Ectodermal cell (in vitro differentiated cells): Measurements from ENCODE around the gene CHST11.

Experiments used
- H3K27ac ChIP-seq: 2 replicates; pipeline ENCODE4 v1.7.0; 2013; ENCODE audit warnings: mild to moderate bottlenecking, low read depth, low read length; ENCODE audit not compliant: insufficient read depth, poor library complexity, severe bottlenecking
- H3K27me3 ChIP-seq: 2 replicates; pipeline ENCODE4 v1.7.0; 2013; ENCODE audit warnings: mild to moderate bottlenecking, low read length; ENCODE audit not compliant: insufficient read depth, control insufficient read depth, poor library complexity, severe bottlenecking
- H3K36me3 ChIP-seq: one replicate; pipeline ENCODE4 v1.7.0; 2013; ENCODE audit warnings: low read length; ENCODE audit not compliant: control insufficient read depth, insufficient read depth
- H3K4me1 ChIP-seq: one replicate; pipeline ENCODE4 v1.7.0; 2013; ENCODE audit warnings: low read length; ENCODE audit not compliant: control insufficient read depth, insufficient read depth
- H3K4me3 ChIP-seq: 2 replicates; pipeline ENCODE4 v1.7.0; 2013; ENCODE audit warnings: low read depth, low read length, control low read depth; ENCODE audit not compliant: insufficient read depth
- H3K9me3 ChIP-seq: 2 replicates; pipeline ENCODE4 v1.7.0; 2013; ENCODE audit warnings: mild to moderate bottlenecking, low read length, moderate library complexity; ENCODE audit not compliant: control insufficient read depth
- WGBS, 2 experiments: methylation state at CpG; one replicate each; pipeline ENCODE4 v1.1.7; 2013; ENCODE audit warnings: missing lambda C conversion rate in 2 of 2; 5-methylcytosine and 5-hydroxymethylcytosine counted together

The CHST11 gene

GRCh38 chr12:104721936-104722335 lies 265.2 kb downstream of the CHST11 start:
- Histone ChIP-seq H3K27ac (no peak overlapping the region), H3K36me3 (no peaks in the 10 kb centered on the region), H3K4me1 (peaks cover 45% of the 10 kb centered on the region), H3K4me3 (no peak overlapping the region), H3K27me3 (no peaks in the 10 kb centered on the region), H3K9me3 (no peaks in the 10 kb centered on the region)
- 85 to 87% methylated on average over 6 of the region's 6 CpGs for WGBS, 2 experiments

GRCh38 chr12:104722601-104723534 lies 266.1 kb downstream of the CHST11 start:
- H3K4me3 ChIP-seq = no peak overlapping the region
- no peak overlapping the region for H3K27ac ChIP-seq
- H3K36me3 ChIP-seq = no peaks in the 10 kb centered on the region
- H3K27me3 ChIP-seq = no peaks in the 10 kb centered on the region
- H3K9me3 ChIP-seq = no peaks in the 10 kb centered on the region
- peaks cover 47% of the 10 kb centered on the region for H3K4me1 ChIP-seq
- WGBS, 2 experiments = 76 to 82% methylated on average over 21 of the region's 21 CpGs

GRCh38 chr12:104723895-104724294 lies 267.1 kb downstream of the CHST11 start:
- no peak overlapping the region for H3K4me3 ChIP-seq
- H3K27ac ChIP-seq = no peak overlapping the region
- H3K9me3 ChIP-seq = no peaks in the 10 kb centered on the region
- no peaks in the 10 kb centered on the region for H3K36me3 ChIP-seq
- WGBS, 2 experiments = 55 to 87% methylated on average over 2 of the region's 2 CpGs
- peaks cover 55% of the 10 kb centered on the region for H3K4me1 ChIP-seq
- H3K27me3 ChIP-seq = no peaks in the 10 kb centered on the region

- Histone ChIP-seq H3K27me3 (no peaks in the 10 kb centered on the region), H3K27ac (no peak overlapping the region), H3K4me1 (peaks cover 50% of the 10 kb centered on the region), H3K4me3 (no peak overlapping the region), H3K36me3 (no peaks in the 10 kb centered on the region), H3K9me3 (no peaks in the 10 kb centered on the region)
- 91 to 95% methylated on average over 12 of the region's 12 CpGs for WGBS, 2 experiments
Observed at GRCh38 chr12:104724992-104725585, 268.3 kb downstream of the CHST11 start.

- H3K9me3 ChIP-seq = no peaks in the 10 kb centered on the region
- WGBS, 2 experiments = 91 to 96% methylated on average over 3 of the region's 3 CpGs
- no peaks in the 10 kb centered on the region for H3K36me3 ChIP-seq
- H3K4me1 ChIP-seq = peaks cover 45% of the 10 kb centered on the region
- H3K27me3 ChIP-seq = no peaks in the 10 kb centered on the region
- H3K4me3 ChIP-seq = no peak overlapping the region
- no peak overlapping the region for H3K27ac ChIP-seq
Observed at GRCh38 chr12:104725610-104726009, 268.9 kb downstream of the CHST11 start.

GRCh38 chr12:104727726-104728465 lies 271.1 kb downstream of the CHST11 start:
- 80 to 83% methylated on average over 9 to 10 of the region's 10 CpGs for WGBS, 2 experiments
- H3K27ac ChIP-seq = no peak overlapping the region
- H3K36me3 ChIP-seq = no peaks in the 10 kb centered on the region
- peaks cover 25% of the 10 kb centered on the region for H3K4me1 ChIP-seq
- H3K27me3 ChIP-seq = no peaks in the 10 kb centered on the region
- no peaks in the 10 kb centered on the region for H3K9me3 ChIP-seq
- no peak overlapping the region for H3K4me3 ChIP-seq

GRCh38 chr12:104729091-104729490 lies 272.3 kb downstream of the CHST11 start:
- Histone ChIP-seq H3K4me1 (peaks cover 20% of the 10 kb centered on the region), H3K9me3 (no peaks in the 10 kb centered on the region), H3K27me3 (no peaks in the 10 kb centered on the region), H3K27ac (no peak overlapping the region), H3K36me3 (no peaks in the 10 kb centered on the region), H3K4me3 (no peak overlapping the region)
- WGBS, 2 experiments = 82 to 92% methylated on average over 1 of the region's 1 CpG

GRCh38 chr12:104729610-104730446 lies 273.1 kb downstream of the CHST11 start:
- no peak overlapping the region for H3K27ac ChIP-seq
- WGBS, 2 experiments = 91 to 93% methylated on average over 19 of the region's 19 CpGs
- H3K9me3 ChIP-seq = no peaks in the 10 kb centered on the region
- H3K36me3 ChIP-seq = no peaks in the 10 kb centered on the region
- H3K4me3 ChIP-seq = no peak overlapping the region
- peaks cover 15% of the 10 kb centered on the region for H3K4me1 ChIP-seq
- H3K27me3 ChIP-seq = no peaks in the 10 kb centered on the region

- Histone ChIP-seq H3K27ac (no peak overlapping the region), H3K9me3 (no peaks in the 10 kb centered on the region), H3K27me3 (no peaks in the 10 kb centered on the region), H3K4me1 (peaks cover 15% of the 10 kb centered on the region), H3K36me3 (no peaks in the 10 kb centered on the region), H3K4me3 (no peak overlapping the region)
- 93 to 97% methylated on average over 4 of the region's 4 CpGs for WGBS, 2 experiments
Observed at GRCh38 chr12:104730763-104731162, 274.0 kb downstream of the CHST11 start.
